HG03175 (cell line): Measurements from ENCODE around the gene GNAL.
"Not testable (repeated sequence)": the region's sequence is repeated elsewhere in the genome, so short reads cannot be mapped to it uniquely, and the experiment has no call there.

Experiments used
- ATAC-seq: cut with Tn5 transposase; IDR thresholded peaks from one replicate; pipeline ENCODE4 v1.9.1; 2021; ENCODE audit warnings: mild to moderate bottlenecking, moderate library complexity; ENCODE audit not compliant: unreplicated experiment

The GNAL gene

DNA sequence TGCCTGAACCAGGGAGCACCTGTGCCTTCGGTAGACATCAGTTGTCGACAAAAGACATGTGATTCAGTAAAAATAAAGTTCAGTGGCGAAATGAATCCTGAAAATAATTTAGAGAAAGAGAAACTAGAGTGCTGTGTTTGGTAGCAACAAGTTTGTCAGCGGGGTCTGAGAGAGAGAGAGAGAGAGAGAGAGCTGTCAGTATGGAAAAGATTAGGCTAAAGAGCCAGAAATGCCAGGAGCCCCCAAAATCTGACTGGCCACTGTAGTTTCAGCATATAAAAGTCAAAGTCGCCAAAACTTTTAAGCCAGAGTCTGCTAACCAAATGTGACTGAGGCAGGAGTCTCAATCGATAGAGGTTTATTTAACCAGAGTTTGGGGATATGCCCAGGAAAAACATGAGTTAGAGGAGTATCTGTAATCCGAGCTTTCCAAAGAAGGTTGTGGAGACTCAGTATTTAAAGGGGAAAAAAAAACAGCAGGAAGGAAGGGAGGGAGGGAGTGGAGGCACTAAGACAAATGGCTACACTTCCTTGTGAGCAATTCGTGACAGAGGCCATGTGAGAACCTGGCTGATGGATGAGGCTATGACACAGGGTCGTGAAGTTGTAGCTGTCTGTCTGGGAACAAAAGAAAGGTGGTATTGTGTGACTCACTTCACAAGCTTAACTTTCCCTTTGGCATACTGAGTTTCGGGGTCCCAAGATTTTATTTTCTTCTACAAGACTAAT, 20.5 kb upstream of the GNAL start:
- ATAC-seq = no peak

DNA sequence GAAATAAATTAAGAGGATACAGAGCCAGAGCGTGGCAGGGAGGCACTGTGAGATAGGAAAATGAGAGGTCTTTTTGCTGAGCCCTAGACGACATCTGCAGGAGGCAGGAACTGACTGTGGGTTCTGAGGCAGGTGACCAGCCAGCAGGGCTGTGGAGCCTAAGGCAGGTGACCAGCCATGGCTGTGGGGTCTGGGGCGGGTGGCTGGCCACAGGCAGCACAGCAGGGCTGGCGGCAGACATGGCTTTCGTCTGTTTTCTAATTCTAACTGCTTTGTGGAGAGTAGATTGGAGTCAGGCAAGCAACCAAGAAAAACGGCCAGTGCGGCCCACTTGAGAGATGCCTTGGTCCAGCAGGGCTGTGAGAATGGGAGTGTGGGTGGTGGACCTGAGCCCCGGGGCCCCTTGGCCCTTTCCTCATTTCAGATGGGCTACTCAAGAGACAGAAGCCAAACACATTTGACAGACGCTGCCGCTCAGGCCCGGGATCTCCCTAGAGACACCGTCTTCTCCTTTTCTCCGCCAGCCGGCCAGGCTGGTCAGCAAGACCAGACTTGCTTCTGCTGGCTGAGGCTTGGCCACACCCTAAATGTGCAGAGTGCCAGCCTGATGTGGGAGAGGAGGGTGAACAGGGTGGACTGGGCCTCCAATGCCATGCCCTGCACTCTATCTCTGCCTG, 19.7 kb upstream of the GNAL start:
- ATAC-seq = no peak

DNA sequence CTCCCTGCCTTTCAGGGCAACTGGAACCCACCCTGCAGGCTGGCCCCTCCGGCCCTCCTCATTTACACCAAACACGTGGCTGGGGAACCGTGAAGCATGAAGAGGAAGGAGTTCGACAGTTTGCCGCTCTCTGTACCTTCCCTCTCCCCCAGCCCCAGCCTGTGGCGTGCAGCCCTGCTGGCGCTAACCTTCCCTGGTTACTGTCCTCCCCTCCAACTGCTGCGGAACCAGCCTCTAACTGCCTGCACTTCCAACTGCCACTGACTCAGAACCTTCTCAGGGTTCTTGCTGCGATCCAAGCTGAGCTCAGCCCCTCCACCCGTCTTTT, 19.2 kb upstream of the GNAL start:
- ATAC-seq = no peak

DNA sequence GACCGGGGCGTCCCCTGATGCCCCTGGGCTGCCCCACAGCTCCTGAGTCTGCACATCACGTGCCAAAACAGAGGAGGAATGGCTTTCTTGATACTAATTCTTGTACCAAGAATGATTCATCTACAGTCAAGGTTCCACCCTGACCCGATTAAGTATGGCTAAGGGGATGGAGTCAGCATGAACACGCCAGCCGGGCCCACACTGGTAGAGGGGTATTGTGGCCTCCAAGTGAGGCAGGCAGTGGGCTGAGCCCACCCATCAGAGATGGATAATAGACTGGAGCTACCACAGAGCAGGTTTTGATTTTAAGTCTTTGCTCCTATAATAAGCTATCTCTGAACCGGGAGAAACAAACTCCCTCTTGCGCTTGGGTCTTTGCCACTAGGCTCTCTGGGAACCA, 17.9 kb upstream of the GNAL start:
- no peak for ATAC-seq

DNA sequence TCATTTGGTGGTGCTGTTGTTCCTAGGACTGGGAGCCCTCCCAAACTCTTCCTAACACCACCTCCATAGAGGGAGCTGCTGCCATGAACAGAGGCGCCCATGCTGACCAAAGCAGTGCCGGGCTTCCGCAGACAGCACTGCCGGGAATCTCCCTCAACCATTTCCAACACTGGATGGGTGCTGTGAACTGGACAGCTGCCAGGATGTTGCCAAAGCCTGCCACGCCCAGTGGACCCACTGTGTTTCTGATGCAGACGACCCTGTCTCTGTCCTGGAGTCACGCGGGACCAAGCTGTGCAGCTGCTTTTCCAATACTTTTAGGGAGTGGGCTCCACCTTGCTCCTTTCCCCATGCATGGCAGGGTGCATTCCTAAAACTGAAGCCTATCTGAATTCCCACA, 16.9 kb upstream of the GNAL start:
- ATAC-seq = no peak

DNA sequence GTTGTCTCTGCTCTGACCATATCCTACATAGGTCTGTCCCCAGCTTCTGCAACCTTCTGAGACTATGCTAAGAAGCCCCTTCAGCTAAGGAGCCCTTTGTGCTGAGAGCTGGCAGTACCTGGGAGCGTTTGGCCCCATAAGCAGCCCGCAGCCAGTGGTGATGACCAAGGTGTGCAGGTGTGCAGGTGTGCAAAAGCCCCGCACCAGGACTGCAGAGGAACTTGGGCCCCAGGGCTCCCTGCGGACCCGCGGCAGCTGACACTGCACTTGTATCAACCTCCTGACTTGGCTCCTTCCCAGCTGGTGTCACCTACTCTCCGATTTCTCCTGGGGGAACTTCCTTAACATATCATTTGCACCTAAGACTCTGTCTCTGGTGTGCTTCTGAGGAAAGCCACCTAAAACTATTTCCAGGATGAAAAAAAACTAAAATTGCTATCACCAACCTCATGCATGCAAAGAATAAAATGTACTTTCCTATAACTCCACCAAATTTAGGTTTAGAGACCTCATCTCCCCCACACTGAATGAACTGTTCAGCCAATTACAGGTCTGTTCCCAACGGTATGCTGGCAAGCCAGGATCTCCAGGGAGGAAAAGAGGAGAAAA, 16.1 kb upstream of the GNAL start:
- ATAC-seq = no peak

DNA sequence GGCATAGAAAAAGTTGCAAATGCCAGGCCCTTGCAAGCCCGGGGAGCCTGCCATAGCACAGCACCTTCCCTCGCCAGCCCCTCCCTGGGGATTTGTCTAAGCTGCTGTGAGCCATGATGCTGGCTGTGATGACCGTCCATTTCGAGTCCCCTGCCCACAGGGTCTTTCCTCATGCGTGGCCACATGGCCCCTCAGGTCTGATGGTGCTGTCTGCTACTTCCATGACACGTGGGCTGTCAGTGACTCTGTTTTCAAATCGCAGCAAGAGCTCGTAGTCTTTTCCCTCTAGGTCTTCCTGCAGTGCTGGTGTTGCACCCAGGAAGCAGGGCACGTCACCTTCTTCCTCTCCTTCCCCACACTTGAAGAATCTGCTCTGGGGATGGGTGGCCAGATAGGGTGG, 15.5 kb upstream of the GNAL start:
- ATAC-seq = no peak

DNA sequence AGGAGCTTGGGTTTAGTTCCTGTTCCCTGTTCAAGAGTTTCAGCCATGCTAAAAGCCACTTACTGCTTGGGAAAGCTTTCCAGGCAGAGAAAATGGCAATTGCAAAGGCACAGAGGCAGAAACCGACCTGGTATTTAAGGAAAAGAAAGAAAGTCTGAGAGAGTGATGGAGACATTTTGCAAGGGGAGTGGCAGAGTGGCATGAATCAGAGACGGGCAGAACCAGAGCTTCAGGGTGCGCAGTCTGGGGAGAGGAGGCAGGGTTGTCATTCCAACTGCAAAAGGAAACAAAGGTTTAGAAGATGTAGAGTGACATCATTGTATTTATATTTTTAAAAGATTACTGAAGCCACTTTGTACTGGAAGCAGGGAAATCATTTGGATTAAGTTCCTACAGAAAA, 14.9 kb upstream of the GNAL start:
- no peak for ATAC-seq

DNA sequence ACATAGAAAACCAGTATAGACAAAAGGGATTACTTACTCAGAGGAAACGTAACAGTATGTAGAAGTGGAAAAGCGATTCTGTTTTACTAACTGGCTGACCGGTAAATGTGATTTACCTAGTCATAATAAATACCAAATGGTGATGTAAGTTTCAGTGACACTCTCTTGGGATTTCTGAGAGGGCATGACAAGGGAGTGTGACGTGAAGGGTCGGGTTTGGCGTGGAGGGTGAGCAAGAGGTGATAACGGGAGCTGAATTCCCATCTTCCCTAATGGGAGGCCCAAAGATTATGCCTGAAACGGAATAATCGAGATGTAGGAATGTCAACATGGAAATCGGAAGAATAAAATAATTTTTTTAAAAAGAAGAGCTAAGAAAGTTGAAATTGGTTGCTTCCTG, 12.7 kb upstream of the GNAL start:
- no peak for ATAC-seq

DNA sequence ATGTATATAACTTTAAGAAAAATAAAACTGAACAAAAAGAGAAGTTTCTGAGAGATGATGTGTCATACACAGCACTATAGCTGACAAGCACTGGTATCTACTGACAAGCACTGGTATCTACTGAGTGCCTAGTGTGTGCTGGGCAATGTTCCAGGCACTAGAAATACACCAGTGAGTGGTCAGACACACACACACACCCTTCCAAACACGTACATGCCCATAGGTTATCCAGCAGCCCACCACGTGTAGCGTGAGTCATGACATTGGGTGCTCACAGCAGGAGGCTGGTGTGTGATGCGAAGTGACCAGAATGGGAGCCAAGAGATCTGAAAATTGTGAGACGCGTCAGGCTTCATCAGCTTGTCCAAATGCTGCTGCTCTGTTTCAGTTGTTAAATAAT, 12.2 kb upstream of the GNAL start:
- no peak for ATAC-seq

DNA sequence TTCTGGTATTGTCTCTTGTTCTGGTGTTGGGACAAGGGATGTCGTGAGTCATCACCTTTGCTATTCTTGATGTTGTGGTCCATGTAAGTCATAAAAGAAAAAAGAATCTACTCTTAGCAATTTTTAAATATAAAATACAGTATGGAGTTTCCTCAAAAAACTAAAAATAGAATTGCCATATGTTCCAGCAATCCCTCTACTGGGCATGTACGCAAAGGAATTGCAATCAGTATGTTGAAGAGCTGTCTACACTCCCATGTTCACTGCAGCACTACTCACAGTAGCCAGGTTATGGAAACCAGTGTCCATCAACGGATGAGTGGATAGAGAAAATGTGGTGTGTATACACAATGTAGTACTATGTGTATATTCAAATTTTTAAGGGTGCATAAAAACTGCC, 10.9 kb upstream of the GNAL start:
- ATAC-seq = no peak

DNA sequence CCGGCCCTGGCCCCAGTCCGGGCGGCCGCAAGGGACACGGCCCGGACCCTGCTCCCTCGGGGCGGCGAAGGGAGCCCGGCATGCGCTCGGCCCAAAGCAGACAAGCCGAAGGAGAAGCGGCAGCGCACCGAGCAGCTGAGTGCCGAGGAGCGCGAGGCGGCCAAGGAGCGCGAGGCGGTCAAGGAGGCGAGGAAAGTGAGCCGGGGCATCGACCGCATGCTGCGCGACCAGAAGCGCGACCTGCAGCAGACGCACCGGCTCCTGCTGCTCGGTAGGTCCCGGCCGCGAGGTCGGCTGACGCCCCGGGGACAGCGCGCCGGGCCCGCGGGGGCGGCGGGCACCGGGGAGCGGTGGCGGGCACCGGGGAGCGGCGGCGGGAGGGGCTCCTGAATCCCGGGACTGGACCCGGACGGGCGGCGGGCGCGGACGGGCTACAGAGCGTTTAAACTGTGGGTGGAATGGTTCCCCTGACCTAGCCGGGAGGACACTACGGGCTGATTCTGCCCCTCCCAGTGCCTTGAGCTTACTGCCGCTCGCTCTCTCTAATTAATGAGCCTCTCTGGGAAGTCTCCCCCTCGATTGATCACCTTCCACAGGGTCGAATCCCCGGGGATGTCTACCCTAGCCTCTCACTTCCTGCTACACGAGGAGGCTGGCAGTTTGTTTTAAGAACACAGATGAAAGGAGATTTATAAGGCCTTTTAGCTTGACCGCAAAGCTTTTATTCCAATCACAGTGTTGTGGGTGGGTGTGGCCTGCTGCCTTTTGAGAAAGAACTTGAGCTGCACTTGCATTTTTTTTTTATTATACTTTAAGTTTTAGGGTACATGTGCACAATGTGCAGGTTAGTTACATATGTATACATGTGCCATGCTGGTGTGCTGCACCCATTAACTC, 853 bp downstream of the GNAL start:
- ATAC-seq = peak; percentile 47

DNA sequence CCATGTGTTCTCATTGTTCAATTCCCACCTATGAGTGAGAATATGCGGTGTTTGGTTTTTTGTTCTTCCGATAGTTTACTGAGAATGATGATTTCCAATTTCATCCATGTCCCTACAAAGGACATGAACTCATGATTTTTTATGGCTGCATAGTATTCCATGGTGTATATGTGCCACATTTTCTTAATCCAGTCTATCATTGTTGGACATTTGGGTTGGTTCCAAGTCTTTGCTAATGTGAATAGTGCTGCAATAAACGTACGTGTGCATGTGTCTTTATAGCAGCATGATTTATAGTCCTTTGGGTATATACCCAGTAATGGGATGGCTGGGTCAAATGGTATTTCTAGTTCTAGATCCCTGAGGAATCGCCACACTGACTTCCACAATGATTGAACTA, 1.6 kb downstream of the GNAL start:
- ATAC-seq = not testable (repeated sequence)

DNA sequence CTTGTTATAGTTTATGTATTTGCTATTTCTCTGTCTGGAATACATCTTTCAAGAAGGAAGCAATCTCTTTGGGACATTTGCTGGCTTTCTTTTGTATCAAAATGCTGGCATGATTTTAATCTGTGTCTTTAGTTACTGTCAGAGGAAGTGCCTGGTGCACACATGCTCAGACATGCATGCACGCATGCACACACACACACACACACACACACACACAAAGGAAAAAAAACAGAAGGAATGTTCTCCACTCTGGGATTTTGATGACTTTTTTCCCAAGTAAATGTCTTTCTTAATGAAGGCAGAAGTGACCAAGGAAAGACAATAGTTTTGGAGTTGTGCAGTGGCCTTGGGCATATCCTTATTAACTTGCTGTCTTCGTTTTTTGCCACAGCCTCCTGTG, 6.7 kb downstream of the GNAL start:
- ATAC-seq = no peak

DNA sequence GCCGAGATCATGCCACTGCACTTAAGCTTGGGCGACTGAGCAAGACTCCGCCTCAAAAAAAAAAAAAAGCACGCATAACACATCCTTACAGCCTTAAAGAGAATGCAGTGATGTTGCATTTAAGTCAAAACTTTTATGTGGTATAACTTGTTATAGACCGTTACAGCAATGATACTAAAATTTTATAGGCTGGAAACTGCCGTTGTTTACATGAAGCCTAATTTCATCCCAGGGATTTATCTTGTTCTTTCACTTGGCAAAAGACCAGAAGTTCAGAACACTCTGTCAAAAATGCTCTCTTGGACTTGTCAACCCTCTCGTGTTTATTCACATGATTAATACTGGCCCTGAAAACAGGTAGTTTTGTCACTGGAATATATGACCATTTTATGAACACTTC, 7.4 kb downstream of the GNAL start:
- ATAC-seq = no peak

DNA sequence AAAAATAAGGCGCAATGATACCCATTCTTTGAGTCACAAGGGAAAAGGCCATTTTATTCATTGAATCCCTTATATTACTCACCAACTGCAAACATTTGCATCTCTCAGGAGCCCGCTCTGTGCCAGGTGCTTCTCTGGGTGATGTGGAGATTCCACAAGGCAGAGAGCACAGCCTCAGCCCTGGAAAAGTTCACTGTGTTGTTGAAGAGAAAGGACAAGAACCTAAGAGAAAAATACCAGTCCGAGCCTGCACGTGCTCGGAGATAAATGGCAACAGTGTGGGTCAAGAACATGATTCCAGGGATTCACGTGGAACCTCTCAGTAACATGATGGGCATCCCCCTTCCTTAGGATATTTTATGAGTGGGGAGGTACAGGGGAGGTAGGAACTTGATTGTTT, 11.8 kb downstream of the GNAL start:
- no peak for ATAC-seq

DNA sequence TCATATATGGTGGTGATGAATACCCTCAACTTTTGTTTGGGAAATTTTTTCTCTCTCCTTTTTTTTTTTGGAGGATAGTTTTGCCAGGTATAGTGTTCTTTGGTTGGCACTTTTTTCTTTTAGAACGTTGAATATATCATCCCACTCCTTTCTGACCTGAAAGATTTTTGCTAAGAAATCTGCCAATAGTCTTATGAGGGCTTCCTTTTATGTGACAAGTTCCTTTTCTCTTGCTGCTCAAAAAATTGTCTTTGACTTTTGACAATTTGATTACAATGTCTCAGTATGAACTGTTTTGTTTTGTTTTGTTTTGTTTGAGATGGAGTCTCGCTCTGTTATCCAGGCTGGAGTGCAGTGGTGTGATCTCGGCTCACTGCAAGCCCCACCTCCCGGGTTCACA, 21.5 kb downstream of the GNAL start:
- ATAC-seq = no peak

DNA sequence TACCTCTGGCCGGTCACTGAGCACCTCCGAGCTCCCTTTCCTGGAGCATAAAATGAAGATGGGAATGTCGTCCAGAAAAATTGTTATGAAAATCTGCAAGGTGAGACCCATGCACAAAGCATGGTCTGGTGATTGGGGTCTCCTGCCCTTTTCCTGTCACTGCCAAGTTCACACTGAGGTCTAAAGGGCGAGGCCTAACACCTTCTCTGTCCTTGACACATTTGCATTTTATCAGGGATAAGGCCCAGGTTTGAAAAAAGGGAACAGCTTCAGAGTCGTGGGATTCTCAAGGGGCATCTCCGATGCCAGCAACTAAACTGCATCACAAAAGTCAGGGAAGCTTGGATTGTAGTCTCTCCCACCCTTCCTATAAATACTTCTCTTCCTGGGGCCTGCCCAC, 24.7 kb downstream of the GNAL start:
- ATAC-seq = no peak

DNA sequence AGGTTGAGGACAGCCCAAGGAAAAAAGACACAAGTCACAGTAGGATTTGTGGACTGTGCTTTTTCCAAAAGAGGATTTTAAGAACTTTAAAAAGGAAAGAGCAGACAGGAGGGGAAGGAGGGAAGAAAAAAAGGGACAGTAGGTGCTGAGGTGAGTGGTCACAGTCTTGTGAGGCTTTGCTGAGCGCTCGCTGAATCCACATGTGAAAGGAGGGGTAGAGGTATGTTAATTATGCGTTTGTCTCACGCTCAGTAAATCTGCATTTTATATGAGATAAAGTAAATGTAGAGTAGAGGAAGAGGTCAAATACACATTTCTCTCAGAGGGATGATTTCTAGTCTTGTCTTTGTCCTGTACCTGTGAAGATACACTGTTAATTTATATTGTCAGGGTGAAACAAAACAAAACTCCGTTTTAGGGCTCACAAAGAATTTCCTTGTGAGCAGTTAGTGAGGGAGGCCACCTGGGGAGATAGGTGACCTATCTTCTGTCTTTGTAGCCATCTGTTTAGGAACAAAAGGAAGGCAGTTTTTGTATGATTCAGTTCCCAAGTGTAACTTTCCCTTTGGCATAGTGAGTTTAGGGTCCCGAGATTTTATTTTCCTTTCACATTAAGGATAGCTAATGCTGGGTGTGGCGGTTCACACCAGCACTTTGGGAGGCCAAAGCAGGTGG, 25.3 kb downstream of the GNAL start:
- ATAC-seq = no peak

DNA sequence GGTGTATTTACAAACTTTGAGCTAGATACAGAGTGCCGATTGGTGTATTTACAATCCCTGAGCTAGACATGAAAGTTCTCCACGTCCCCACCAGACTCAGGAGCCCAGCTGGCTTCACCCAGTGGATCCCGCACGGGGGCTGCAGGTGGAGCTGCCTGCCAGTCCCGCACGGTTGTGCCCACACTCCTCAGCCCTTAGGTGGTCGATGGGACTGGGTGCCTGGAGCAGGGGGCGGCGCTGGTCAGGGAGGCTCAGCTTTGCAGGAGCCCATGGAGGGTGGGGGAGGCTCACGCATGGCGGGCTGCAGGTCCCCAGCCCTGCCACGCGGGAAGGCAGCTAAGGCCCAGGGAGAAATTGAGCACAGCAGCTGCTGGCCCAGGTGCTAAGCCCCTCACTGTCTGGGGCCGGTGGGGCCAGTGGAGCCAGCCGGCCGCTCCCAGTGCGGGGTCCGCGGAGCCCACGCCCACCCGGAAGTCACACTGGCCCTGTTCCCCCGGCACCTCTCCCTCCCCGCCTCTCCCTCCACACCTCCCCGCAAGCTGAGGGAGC, 27.8 kb downstream of the GNAL start:
- ATAC-seq = not testable (repeated sequence)

DNA sequence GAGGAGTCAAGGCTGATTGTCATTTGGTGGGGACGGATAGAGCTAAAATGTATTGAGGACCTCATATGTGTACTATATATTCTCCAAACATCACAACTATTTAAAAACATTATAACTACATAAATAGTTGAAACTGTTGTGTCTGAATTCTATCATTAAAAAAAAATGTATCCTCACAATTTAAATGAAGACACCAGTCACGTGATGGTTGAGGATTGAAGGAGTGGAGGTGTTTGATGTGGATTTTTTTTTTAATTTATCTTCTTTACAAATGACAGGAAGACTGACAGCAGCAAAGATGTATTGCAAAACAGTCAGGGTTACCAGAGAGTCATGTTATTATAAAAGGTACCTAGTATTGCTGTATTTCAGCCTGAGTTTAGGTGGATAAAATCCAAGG, 30.0 kb downstream of the GNAL start:
- ATAC-seq = no peak
